ENCODE results near the gene EXOSC5. TPM values are rescaled to one million over a fixed set of nuclear protein-coding genes. Genes with fewer than 3 reads are reported as not detected.

Gene EXOSC5
- polyA plus RNA-seq, 1 of the 3 experiments (the other 2 are of a cell fraction): 74.1 TPM

DNA sequence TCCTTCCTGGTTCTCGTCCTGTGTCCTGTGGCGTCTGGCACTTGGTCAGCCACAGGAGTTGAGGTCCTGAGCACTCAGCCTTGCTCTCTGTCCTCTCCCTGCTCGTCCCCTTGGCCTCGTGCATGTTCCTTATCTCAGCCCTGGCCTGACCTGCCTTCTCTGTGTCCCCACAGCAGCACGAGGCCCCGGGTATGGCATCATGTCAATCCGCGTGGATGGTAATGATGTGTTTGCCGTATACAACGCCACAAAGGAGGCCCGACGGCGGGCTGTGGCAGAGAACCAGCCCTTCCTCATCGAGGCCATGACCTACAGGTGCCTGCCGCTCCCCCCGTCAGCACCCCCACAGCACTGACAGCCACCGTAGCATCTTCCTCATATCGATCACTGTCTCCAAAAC lies 25.3 kb upstream of the EXOSC5 start:
- Histone ChIP-seq H3K9ac (no peak overlapping the region), H3K36me3 (replicated peaks in 1 of 2; ENCODE audit: control insufficient read depth in 1 of 2, insufficient read depth in 2 of 2, low read length in 1 of 2) (peaks cover 3 to 28% of the 10 kb centered on the region in 2 experiments), H4K20me1 (ENCODE audit: insufficient read depth) (no peaks in the 10 kb centered on the region), H3K27ac (ENCODE audit: low read depth in 2 of 2, low read length in 1 of 2) (no peak overlapping the region), H3K4me3 (ENCODE audit: low read depth in 2 of 2, low read length in 1 of 2) (no peak overlapping the region), H3F3A (replicated peaks; ENCODE audit: insufficient read depth) (no peaks in the 10 kb centered on the region), H3K4me2 (no peak overlapping the region), H3K9me2 (no peaks in the 10 kb centered on the region), H3K4me1 (ENCODE audit: control insufficient read depth in 1 of 2, insufficient read depth in 2 of 2, low read depth in 1 of 2, low read length in 1 of 2) (no peaks in the 10 kb centered on the region; a peak in 1 of 4 replicates), H3K27me3 (ENCODE audit: insufficient read depth) (no peaks in the 10 kb centered on the region), H3K79me2 (ENCODE audit: insufficient read depth) (no peaks in the 10 kb centered on the region), H2AFZ (ENCODE audit: low read depth) (no peak overlapping the region), H3K9me3 (no peaks in the 10 kb centered on the region)
- ChIA-PET CTCF (no interaction called here), POLR2A (no interaction called here)
- WGBS (ENCODE audit: low lambda C conversion rate): 78% methylated on average over 18 of the region's 18 CpGs
- DNase-seq: no peak
- TF ChIP-seq, protein P1, sequence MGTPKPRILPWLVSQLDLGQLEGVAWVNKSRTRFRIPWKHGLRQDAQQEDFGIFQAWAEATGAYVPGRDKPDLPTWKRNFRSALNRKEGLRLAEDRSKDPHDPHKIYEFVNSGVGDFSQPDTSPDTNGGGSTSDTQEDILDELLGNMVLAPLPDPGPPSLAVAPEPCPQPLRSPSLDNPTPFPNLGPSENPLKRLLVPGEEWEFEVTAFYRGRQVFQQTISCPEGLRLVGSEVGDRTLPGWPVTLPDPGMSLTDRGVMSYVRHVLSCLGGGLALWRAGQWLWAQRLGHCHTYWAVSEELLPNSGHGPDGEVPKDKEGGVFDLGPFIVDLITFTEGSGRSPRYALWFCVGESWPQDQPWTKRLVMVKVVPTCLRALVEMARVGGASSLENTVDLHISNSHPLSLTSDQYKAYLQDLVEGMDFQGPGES (IDR thresholded peaks at IDR 0.05; ENCODE audit: low read depth, low read length): no peak
- TF ChIP-seq YY1 (IDR thresholded peaks at IDR 0.05; ENCODE audit: low read depth) (no peak), ELF1 (IDR thresholded peaks at IDR 0.05) (no peak)
- TF ChIP-seq, protein P2, sequence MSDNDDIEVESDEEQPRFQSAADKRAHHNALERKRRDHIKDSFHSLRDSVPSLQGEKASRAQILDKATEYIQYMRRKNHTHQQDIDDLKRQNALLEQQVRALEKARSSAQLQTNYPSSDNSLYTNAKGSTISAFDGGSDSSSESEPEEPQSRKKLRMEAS (IDR thresholded peaks at IDR 0.05; ENCODE audit: low read depth): no peak

- no peaks in the 10 kb centered on the region for H3K9me2 ChIP-seq
- no peaks in the 10 kb centered on the region for H3K27me3 ChIP-seq (ENCODE audit: insufficient read depth)
- H3K79me2 ChIP-seq (ENCODE audit: insufficient read depth): no peaks in the 10 kb centered on the region
- H3F3A ChIP-seq (replicated peaks; ENCODE audit: insufficient read depth): no peaks in the 10 kb centered on the region
- no peak overlapping the region for H3K4me3 ChIP-seq (ENCODE audit: low read depth in 2 of 2, low read length in 1 of 2)
- H2AFZ ChIP-seq (ENCODE audit: low read depth): no peak overlapping the region
- no peak for TF ChIP-seq SMC3 (IDR thresholded peaks at IDR 0.05; ENCODE audit: low read depth, low read length)
- no peak for TF ChIP-seq FOXJ3 (CRISPR knock-in tag; IDR thresholded peaks at IDR 0.05)
- TF ChIP-seq, protein P3, sequence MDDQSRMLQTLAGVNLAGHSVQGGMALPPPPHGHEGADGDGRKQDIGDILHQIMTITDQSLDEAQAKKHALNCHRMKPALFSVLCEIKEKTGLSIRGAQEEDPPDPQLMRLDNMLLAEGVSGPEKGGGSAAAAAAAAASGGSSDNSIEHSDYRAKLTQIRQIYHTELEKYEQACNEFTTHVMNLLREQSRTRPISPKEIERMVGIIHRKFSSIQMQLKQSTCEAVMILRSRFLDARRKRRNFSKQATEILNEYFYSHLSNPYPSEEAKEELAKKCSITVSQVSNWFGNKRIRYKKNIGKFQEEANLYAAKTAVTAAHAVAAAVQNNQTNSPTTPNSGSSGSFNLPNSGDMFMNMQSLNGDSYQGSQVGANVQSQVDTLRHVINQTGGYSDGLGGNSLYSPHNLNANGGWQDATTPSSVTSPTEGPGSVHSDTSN (IDR thresholded peaks at IDR 0.05): no peak
- TF ChIP-seq TEAD4 (IDR thresholded peaks at IDR 0.05; ENCODE audit: borderline replicate concordance, insufficient read depth): no peak
- TF ChIP-seq MXI1 (IDR thresholded peaks at IDR 0.05; ENCODE audit: low read depth, low read length): no peak
- TF ChIP-seq TCF12 (IDR thresholded peaks at IDR 0.05): no peak
- TF ChIP-seq, protein P1 (IDR thresholded peaks at IDR 0.05; ENCODE audit: low read depth, low read length): no peak
- TF ChIP-seq JUND (IDR thresholded peaks at IDR 0.05): no peak
- no peak for TF ChIP-seq MEF2A (IDR thresholded peaks at IDR 0.05; ENCODE audit: borderline replicate concordance, low read depth)
- no peak for TF ChIP-seq TAF1 (IDR thresholded peaks at IDR 0.05; ENCODE audit: borderline replicate concordance, low read depth, low read length)
- TF ChIP-seq FOSL2 (IDR thresholded peaks at IDR 0.05; ENCODE audit: borderline replicate concordance, low read depth): no peak
- TF ChIP-seq RXRA (IDR thresholded peaks at IDR 0.05; ENCODE audit: borderline replicate concordance, low read depth): no peak
- TF ChIP-seq SIN3A (IDR thresholded peaks at IDR 0.05; ENCODE audit: borderline replicate concordance, low read depth, low read length): no peak
- TF ChIP-seq, protein P4, sequence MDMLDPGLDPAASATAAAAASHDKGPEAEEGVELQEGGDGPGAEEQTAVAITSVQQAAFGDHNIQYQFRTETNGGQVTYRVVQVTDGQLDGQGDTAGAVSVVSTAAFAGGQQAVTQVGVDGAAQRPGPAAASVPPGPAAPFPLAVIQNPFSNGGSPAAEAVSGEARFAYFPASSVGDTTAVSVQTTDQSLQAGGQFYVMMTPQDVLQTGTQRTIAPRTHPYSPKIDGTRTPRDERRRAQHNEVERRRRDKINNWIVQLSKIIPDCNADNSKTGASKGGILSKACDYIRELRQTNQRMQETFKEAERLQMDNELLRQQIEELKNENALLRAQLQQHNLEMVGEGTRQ (IDR thresholded peaks at IDR 0.05; ENCODE audit: borderline replicate concordance, low read depth, low read length): no peak
- TF ChIP-seq, protein P2 (IDR thresholded peaks at IDR 0.05; ENCODE audit: low read depth): no peak
- TF ChIP-seq ZBTB33 (IDR thresholded peaks at IDR 0.05; ENCODE audit: borderline replicate concordance, low read depth): no peak
- no peak for TF ChIP-seq RCOR1 (IDR thresholded peaks at IDR 0.05; ENCODE audit: low read length)
- TF ChIP-seq GABPA (IDR thresholded peaks at IDR 0.05; ENCODE audit: low read depth): no peak
- no peak for TF ChIP-seq EP300 (IDR thresholded peaks at IDR 0.05; ENCODE audit: borderline replicate concordance in 1 of 2, low read depth in 1 of 2, low read length in 1 of 2)
- peaks cover 3 to 28% of the 10 kb centered on the region in 2 experiments for H3K36me3 ChIP-seq (replicated peaks in 1 of 2; ENCODE audit: control insufficient read depth in 1 of 2, insufficient read depth in 2 of 2, low read length in 1 of 2)
- H3K9ac ChIP-seq: no peak overlapping the region
- H3K9me3 ChIP-seq: no peaks in the 10 kb centered on the region
- no peak overlapping the region for H3K4me2 ChIP-seq
- CTCF ChIA-PET: interaction anchor here (0.7 kb wide), 1 partner anchor 27 kb away, joined by 3 read pairs; no protein-coding TSS in a partner anchor
- WGBS (ENCODE audit: low lambda C conversion rate): 98% methylated on average over 20 of the region's 20 CpGs
- no peaks in the 10 kb centered on the region; a peak in 1 of 4 replicates for H3K4me1 ChIP-seq (ENCODE audit: control insufficient read depth in 1 of 2, insufficient read depth in 2 of 2, low read depth in 1 of 2, low read length in 1 of 2)
- no peaks in the 10 kb centered on the region for H4K20me1 ChIP-seq (ENCODE audit: insufficient read depth)
- POLR2A ChIA-PET: no interaction called here
- DNase-seq: no peak
- H3K27ac ChIP-seq (ENCODE audit: low read depth in 2 of 2, low read length in 1 of 2): no peak overlapping the region
Observed at GRCh38 chr19:41421973-41422372, 24.8 kb upstream of the EXOSC5 start.

Measured in SK-N-SH (cell line).